HEK293T (cell line): ENCODE data around the gene NANOS1.

ENCODE experiments used
- BHLHE40 ChIP-seq: fragments of 450-650 bp; IDR thresholded peaks from 2 replicates; pipeline ENCODE4 v1.6.1; 2016; ENCODE audit warnings: mild to moderate bottlenecking, moderate library complexity, borderline replicate concordance
- CTBP1 ChIP-seq: fragments of 450-650 bp; IDR thresholded peaks from 2 replicates; pipeline ENCODE4 v1.6.1; 2016; ENCODE audit warnings: borderline replicate concordance
- FOXA1 ChIP-seq: fragments of 450-650 bp; IDR thresholded peaks from 2 replicates; pipeline ENCODE4 v1.6.1; 2016; ENCODE audit warnings: mild to moderate bottlenecking
- FOXK2 ChIP-seq: fragments of 450-650 bp; IDR thresholded peaks from 2 replicates; pipeline ENCODE4 v1.6.1; 2016; ENCODE audit warnings: mild to moderate bottlenecking
- LEF1 ChIP-seq: fragments of 450-650 bp; IDR thresholded peaks from 2 replicates; pipeline ENCODE4 v1.6.1; 2017; ENCODE audit warnings: mild to moderate bottlenecking, borderline replicate concordance
- NFRKB ChIP-seq: fragments of 450-650 bp; IDR thresholded peaks from 2 replicates; pipeline ENCODE4 v1.6.1; 2016; ENCODE audit warnings: mild to moderate bottlenecking, moderate library complexity
- SP1 ChIP-seq: fragments of 450-650 bp; IDR thresholded peaks from 2 replicates; pipeline ENCODE4 v1.6.1; 2017
- SUZ12 ChIP-seq: fragments of 450-650 bp; IDR thresholded peaks from 2 replicates; pipeline ENCODE4 v1.6.1; 2016; ENCODE audit warnings: mild to moderate bottlenecking
- TARDBP ChIP-seq: fragments of 450-650 bp; IDR thresholded peaks from 2 replicates; pipeline ENCODE4 v1.6.1; 2016
- TF ChIP-seq, protein P1 (sequence below): fragments of 450-650 bp; IDR thresholded peaks from 2 replicates; pipeline ENCODE4 v1.6.1; 2016

DNA sequence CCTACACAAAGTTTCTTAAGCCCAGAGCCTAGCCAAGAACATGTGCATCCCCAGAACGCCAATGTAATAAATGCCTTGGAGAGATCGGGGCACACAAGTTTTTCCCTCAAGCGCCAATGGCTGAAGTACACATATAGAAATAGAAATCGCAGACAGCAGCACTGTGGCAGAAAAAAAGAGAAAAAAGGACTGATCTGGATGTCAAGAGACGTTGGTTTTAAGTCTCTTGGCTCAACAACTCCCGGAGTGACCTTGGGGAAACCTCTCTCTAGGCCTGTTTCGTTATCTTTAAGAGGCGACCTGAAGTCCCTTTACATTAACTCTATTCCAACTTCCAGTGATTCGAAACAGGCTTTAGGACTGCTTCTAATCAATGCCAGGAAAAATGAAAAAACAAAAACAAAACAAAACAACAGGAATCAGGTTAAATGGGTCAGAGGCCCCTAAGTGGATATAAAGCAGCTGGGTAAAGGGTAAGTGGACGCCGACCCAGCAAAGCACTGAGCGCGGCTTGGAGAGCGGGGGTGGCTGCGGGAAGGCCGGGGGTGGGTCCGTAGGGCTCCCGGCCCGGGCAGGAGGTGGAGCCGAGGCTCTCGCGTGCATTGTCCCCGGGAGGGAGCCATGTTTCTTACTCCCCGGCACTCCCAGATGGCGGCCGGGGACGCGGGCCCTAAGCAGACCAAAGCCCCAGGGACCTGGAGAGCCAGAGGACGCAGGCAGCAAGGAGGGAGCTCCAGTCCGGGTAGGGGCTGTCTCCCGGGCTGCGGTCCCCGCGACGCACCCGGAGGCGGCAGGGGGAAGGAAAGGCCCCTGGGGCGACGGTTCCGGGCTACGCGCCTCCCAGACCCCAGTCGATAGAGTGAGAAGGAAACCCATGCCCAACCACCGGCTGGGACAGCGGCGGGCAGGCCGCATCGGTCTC, 50.3 kb downstream of the NANOS1 start:
- TF ChIP-seq NFRKB = no peak
- TF ChIP-seq LEF1 = no peak
- no peak for TF ChIP-seq CTBP1
- no peak for TF ChIP-seq BHLHE40
- TF ChIP-seq FOXA1 = no peak
- TF ChIP-seq, protein P1, sequence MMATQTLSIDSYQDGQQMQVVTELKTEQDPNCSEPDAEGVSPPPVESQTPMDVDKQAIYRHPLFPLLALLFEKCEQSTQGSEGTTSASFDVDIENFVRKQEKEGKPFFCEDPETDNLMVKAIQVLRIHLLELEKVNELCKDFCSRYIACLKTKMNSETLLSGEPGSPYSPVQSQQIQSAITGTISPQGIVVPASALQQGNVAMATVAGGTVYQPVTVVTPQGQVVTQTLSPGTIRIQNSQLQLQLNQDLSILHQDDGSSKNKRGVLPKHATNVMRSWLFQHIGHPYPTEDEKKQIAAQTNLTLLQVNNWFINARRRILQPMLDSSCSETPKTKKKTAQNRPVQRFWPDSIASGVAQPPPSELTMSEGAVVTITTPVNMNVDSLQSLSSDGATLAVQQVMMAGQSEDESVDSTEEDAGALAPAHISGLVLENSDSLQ = no peak
- no peak for TF ChIP-seq SP1
- no peak for TF ChIP-seq FOXK2
- TF ChIP-seq TARDBP = no peak
- TF ChIP-seq SUZ12 = no peak
